Measurements from ENCODE around the gene SORCS3. TPM values are rescaled to one million over a fixed set of nuclear protein-coding genes. Genes with fewer than 3 reads are reported as not detected.

Gene SORCS3
- total RNA-seq, 1 donor from 2014 or later, result 1.00 TPM

GRCh38 chr10:105109164-105109563 lies 468.1 kb downstream of the SORCS3 start:
- no peaks in the 10 kb centered on the region for H3K4me1 Mint-ChIP-seq (ENCODE audit: low read depth, unreplicated experiment)
- Histone ChIP-seq H3K4me3 (ENCODE audit: insufficient read depth, low read depth, low read length) (no peak overlapping the region), H3K9me3 (ENCODE audit: insufficient read depth, low read depth, low read length) (no peaks in the 10 kb centered on the region), H4K20me1 (ENCODE audit: insufficient read depth, low read length) (no peaks in the 10 kb centered on the region), H3K4me1 (ENCODE audit: insufficient read depth, low read length) (no peaks in the 10 kb centered on the region), H3K4me2 (ENCODE audit: low read length) (no peak overlapping the region), H3K27ac (ENCODE audit: low read depth, low read length) (no peak overlapping the region), H3K79me2 (ENCODE audit: insufficient read depth, low read length) (no peaks in the 10 kb centered on the region), H2AFZ (ENCODE audit: low read depth, low read length) (no peak overlapping the region), H3K36me3 (ENCODE audit: insufficient read depth, low read length) (no peaks in the 10 kb centered on the region), H3K27me3 (ENCODE audit: insufficient read depth, low read length) (no peaks in the 10 kb centered on the region), H3K9ac (ENCODE audit: low read length) (no peak overlapping the region)
- H3K9me3 Mint-ChIP-seq (ENCODE audit: unreplicated experiment), result peaks cover 1% of the 10 kb centered on the region
- no peaks in the 10 kb centered on the region for H3K36me3 Mint-ChIP-seq (ENCODE audit: low read depth, unreplicated experiment)
- H3K27me3 Mint-ChIP-seq (ENCODE audit: low read depth, unreplicated experiment), result peaks cover 6% of the 10 kb centered on the region
- DNase-seq (ENCODE audit: low read depth), result no peak
- no peak overlapping the region for H3K4me3 Mint-ChIP-seq (ENCODE audit: unreplicated experiment)
- no peak for TF ChIP-seq EZH2 (IDR thresholded peaks at IDR 0.05; ENCODE audit: insufficient read depth, low read length)
- TF ChIP-seq, protein P1, sequence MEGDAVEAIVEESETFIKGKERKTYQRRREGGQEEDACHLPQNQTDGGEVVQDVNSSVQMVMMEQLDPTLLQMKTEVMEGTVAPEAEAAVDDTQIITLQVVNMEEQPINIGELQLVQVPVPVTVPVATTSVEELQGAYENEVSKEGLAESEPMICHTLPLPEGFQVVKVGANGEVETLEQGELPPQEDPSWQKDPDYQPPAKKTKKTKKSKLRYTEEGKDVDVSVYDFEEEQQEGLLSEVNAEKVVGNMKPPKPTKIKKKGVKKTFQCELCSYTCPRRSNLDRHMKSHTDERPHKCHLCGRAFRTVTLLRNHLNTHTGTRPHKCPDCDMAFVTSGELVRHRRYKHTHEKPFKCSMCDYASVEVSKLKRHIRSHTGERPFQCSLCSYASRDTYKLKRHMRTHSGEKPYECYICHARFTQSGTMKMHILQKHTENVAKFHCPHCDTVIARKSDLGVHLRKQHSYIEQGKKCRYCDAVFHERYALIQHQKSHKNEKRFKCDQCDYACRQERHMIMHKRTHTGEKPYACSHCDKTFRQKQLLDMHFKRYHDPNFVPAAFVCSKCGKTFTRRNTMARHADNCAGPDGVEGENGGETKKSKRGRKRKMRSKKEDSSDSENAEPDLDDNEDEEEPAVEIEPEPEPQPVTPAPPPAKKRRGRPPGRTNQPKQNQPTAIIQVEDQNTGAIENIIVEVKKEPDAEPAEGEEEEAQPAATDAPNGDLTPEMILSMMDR (IDR thresholded peaks at IDR 0.05; ENCODE audit: insufficient read depth, low read depth, low read length), result no peak
- no peak for FAIRE-seq
- no peak overlapping the region for H3K27ac Mint-ChIP-seq (ENCODE audit: unreplicated experiment)

DNA sequence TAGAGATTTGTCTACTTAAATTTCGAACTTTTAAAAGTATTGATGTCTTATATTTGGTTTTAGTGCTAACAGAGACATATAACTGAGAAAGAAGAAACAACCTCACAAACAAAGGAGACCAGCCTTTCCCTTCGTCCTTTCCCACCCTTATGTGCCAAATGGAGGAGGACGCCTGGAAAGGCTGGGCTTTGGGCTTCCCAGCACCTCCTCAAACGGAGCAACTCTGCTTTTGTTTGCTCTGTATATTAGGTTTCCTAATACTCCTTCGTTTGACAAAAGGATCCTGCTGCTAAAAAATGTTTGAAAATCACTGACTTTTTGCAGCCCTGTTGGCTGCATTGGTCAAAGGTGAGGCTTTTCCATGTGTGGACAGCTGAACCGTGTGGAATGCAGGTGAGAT lies 471.8 kb downstream of the SORCS3 start:
- FAIRE-seq (no peak), DNase-seq (ENCODE audit: low read depth) (no peak)
- Mint-ChIP-seq H3K27me3 (ENCODE audit: low read depth, unreplicated experiment) (peaks cover 9% of the 10 kb centered on the region), H3K36me3 (ENCODE audit: low read depth, unreplicated experiment) (no peaks in the 10 kb centered on the region), H3K4me1 (ENCODE audit: low read depth, unreplicated experiment) (no peaks in the 10 kb centered on the region), H3K4me3 (ENCODE audit: unreplicated experiment) (no peak overlapping the region), H3K27ac (ENCODE audit: unreplicated experiment) (no peak overlapping the region), H3K9me3 (ENCODE audit: unreplicated experiment) (no peaks in the 10 kb centered on the region)
- Histone ChIP-seq H3K9ac (ENCODE audit: low read length) (no peak overlapping the region), H3K9me3 (ENCODE audit: insufficient read depth, low read depth, low read length) (no peaks in the 10 kb centered on the region), H3K4me3 (ENCODE audit: insufficient read depth, low read depth, low read length) (no peak overlapping the region), H3K79me2 (ENCODE audit: insufficient read depth, low read length) (no peaks in the 10 kb centered on the region), H3K4me1 (ENCODE audit: insufficient read depth, low read length) (no peaks in the 10 kb centered on the region), H3K4me2 (ENCODE audit: low read length) (no peak overlapping the region), H2AFZ (ENCODE audit: low read depth, low read length) (no peak overlapping the region), H4K20me1 (ENCODE audit: insufficient read depth, low read length) (no peaks in the 10 kb centered on the region), H3K27ac (ENCODE audit: low read depth, low read length) (no peak overlapping the region), H3K27me3 (ENCODE audit: insufficient read depth, low read length) (no peaks in the 10 kb centered on the region), H3K36me3 (ENCODE audit: insufficient read depth, low read length) (no peaks in the 10 kb centered on the region)
- no peak for TF ChIP-seq EZH2 (IDR thresholded peaks at IDR 0.05; ENCODE audit: insufficient read depth, low read length)

GRCh38 chr10:105113666-105114065 lies 472.6 kb downstream of the SORCS3 start:
- no peaks in the 10 kb centered on the region for H3K79me2 ChIP-seq (ENCODE audit: insufficient read depth, low read length)
- H3K9ac ChIP-seq (ENCODE audit: low read length), result no peak overlapping the region
- Mint-ChIP-seq H3K27me3 (ENCODE audit: low read depth, unreplicated experiment) (peaks cover 9% of the 10 kb centered on the region), H3K9me3 (ENCODE audit: unreplicated experiment) (peaks cover 3% of the 10 kb centered on the region), H3K27ac (ENCODE audit: unreplicated experiment) (no peak overlapping the region), H3K36me3 (ENCODE audit: low read depth, unreplicated experiment) (peaks cover 2% of the 10 kb centered on the region), H3K4me3 (ENCODE audit: unreplicated experiment) (no peak overlapping the region), H3K4me1 (ENCODE audit: low read depth, unreplicated experiment) (no peaks in the 10 kb centered on the region)
- no peaks in the 10 kb centered on the region for H3K27me3 ChIP-seq (ENCODE audit: insufficient read depth, low read length)
- no peak overlapping the region for H3K4me3 ChIP-seq (ENCODE audit: insufficient read depth, low read depth, low read length)
- no peaks in the 10 kb centered on the region for H3K9me3 ChIP-seq (ENCODE audit: insufficient read depth, low read depth, low read length)
- no peak overlapping the region for H2AFZ ChIP-seq (ENCODE audit: low read depth, low read length)
- no peak overlapping the region for H3K4me2 ChIP-seq (ENCODE audit: low read length)
- DNase-seq (ENCODE audit: low read depth) (no peak), FAIRE-seq (no peak)
- no peaks in the 10 kb centered on the region for H3K36me3 ChIP-seq (ENCODE audit: insufficient read depth, low read length)
- no peaks in the 10 kb centered on the region for H3K4me1 ChIP-seq (ENCODE audit: insufficient read depth, low read length)
- TF ChIP-seq EZH2 (IDR thresholded peaks at IDR 0.05; ENCODE audit: insufficient read depth, low read length), result no peak
- TF ChIP-seq, protein P1 (IDR thresholded peaks at IDR 0.05; ENCODE audit: insufficient read depth, low read depth, low read length), result no peak
- no peak overlapping the region for H3K27ac ChIP-seq (ENCODE audit: low read depth, low read length)
- no peaks in the 10 kb centered on the region for H4K20me1 ChIP-seq (ENCODE audit: insufficient read depth, low read length)
